IMR-90 (cell line): ENCODE results near the gene PTGS1.

ENCODE experiments used
- CEBPB ChIP-seq: IDR thresholded peaks from 2 replicates; pipeline ENCODE4 v1.6.1; 2012; ENCODE audit warnings: low read depth, low read length, improper control_type of control experiment
- CTCF ChIP-seq: conservative IDR thresholded peaks from 2 replicates; pipeline ENCODE4 v1.5.1; 2012; ENCODE audit warnings: mild to moderate bottlenecking, low read depth, low read length, improper control_type of control experiment
- ELK1 ChIP-seq: fragments of 150-350 bp; IDR thresholded peaks from 2 replicates; pipeline ENCODE4 v1.6.1; 2016; ENCODE audit warnings: low read depth, mild to moderate bottlenecking, low read length, moderate library complexity, borderline replicate concordance
- MAZ ChIP-seq: IDR thresholded peaks from 2 replicates; pipeline ENCODE4 v1.6.1; 2012; ENCODE audit warnings: low read depth, mild to moderate bottlenecking, low read length, improper control_type of control experiment, moderate library complexity, borderline replicate concordance
- POLR2A ChIP-seq: IDR thresholded peaks from 2 replicates; pipeline ENCODE4 v1.6.1; 2012; ENCODE audit warnings: mild to moderate bottlenecking, low read depth, low read length
- RAD21 ChIP-seq: IDR thresholded peaks from 2 replicates; pipeline ENCODE4 v1.6.1; 2012; ENCODE audit warnings: low read length, improper control_type of control experiment
- RFX5 ChIP-seq: IDR thresholded peaks from 2 replicates; pipeline ENCODE4 v1.8.0; 2012; ENCODE audit warnings: low read depth, mild to moderate bottlenecking, low read length, moderate library complexity
- USF2 ChIP-seq: fragments of 150-350 bp; IDR thresholded peaks from 2 replicates; pipeline ENCODE4 v1.6.1; 2017; ENCODE audit warnings: mild to moderate bottlenecking, antibody characterized with exemption, low read length, low read depth

- no peak for TF ChIP-seq CTCF
- no peak for TF ChIP-seq RFX5
- TF ChIP-seq USF2: no peak
- TF ChIP-seq ELK1: no peak
- no peak for TF ChIP-seq MAZ
- no peak for TF ChIP-seq RAD21
- TF ChIP-seq CEBPB: no peak
- no peak for TF ChIP-seq POLR2A
Observed at GRCh38 chr9:122364117-122364782, 6.6 kb upstream of the PTGS1 start.
